C1 segment of cervical spinal cord (tissue), 14 donors: Measurements from ENCODE around the gene UGGT1.
A peak's percentile ranks its signal among the peaks of the same experiment; 100 is the strongest.

Experiments used
- DNase-seq, 14 donors: peaks; one replicate each; lab custom pipeline; 2025; lab: John Stamatoyannopoulos, UW

Gene UGGT1

GRCh38 chr2:128105072-128105471 lies 14.1 kb downstream of the UGGT1 start:
- no peak for DNase-seq

- DNase-seq, result no peak
Observed at GRCh38 chr2:128108166-128108565, 17.2 kb downstream of the UGGT1 start.

GRCh38 chr2:128109243-128109642 lies 18.2 kb downstream of the UGGT1 start:
- DNase-seq, result no peak

GRCh38 chr2:128115921-128116623 lies 25.1 kb downstream of the UGGT1 start:
- no peak for DNase-seq

GRCh38 chr2:128134573-128134972 lies 43.6 kb downstream of the UGGT1 start:
- no peak for DNase-seq

- DNase-seq, result no peak
Observed at GRCh38 chr2:128137094-128137616, 46.2 kb downstream of the UGGT1 start.

- DNase-seq, result no peak
Observed at GRCh38 chr2:128139624-128140023, 48.6 kb downstream of the UGGT1 start.

- DNase-seq, result no peak
Observed at GRCh38 chr2:128145651-128146050, 54.7 kb downstream of the UGGT1 start.

GRCh38 chr2:128153786-128154185 lies 62.8 kb downstream of the UGGT1 start:
- DNase-seq, result no peak

GRCh38 chr2:128154225-128154624 lies 63.2 kb downstream of the UGGT1 start:
- peak in 2 of 14 donors; percentile 3 to 4 for DNase-seq

- no peak for DNase-seq
Observed at GRCh38 chr2:128155970-128156369, 65.0 kb downstream of the UGGT1 start.

- no peak for DNase-seq
Observed at GRCh38 chr2:128156812-128157211, 65.8 kb downstream of the UGGT1 start.

GRCh38 chr2:128157644-128158043 lies 66.6 kb downstream of the UGGT1 start:
- no peak for DNase-seq

- DNase-seq, result no peak
Observed at GRCh38 chr2:128158176-128158575, 67.2 kb downstream of the UGGT1 start.

GRCh38 chr2:128159437-128159836 lies 68.4 kb downstream of the UGGT1 start:
- no peak for DNase-seq

GRCh38 chr2:128160616-128161275 lies 69.7 kb downstream of the UGGT1 start:
- DNase-seq, result no peak

- no peak for DNase-seq
Observed at GRCh38 chr2:128162266-128162665, 71.3 kb downstream of the UGGT1 start.

GRCh38 chr2:128164311-128164710 lies 73.3 kb downstream of the UGGT1 start:
- DNase-seq, result no peak

- no peak for DNase-seq
Observed at GRCh38 chr2:128166746-128167353, 75.8 kb downstream of the UGGT1 start.

- no peak for DNase-seq
Observed at GRCh38 chr2:128169094-128169493, 78.1 kb downstream of the UGGT1 start.

GRCh38 chr2:128169497-128169896 lies 78.5 kb downstream of the UGGT1 start:
- DNase-seq, result no peak

- DNase-seq, result no peak
Observed at GRCh38 chr2:128169933-128170709, 79.1 kb downstream of the UGGT1 start.
